GM19324 (cell line): Measurements from ENCODE around the gene ADCY1.

Experiments used
- ATAC-seq: cut with Tn5 transposase; IDR thresholded peaks from one replicate; pipeline ENCODE4 v1.9.1; 2021; ENCODE audit warnings: mild to moderate bottlenecking, moderate library complexity; ENCODE audit not compliant: unreplicated experiment, low FRiP score

The ADCY1 gene

GRCh38 chr7:45689011-45689796 is 115.0 kb downstream of the ADCY1 start:
- no peak for ATAC-seq

- ATAC-seq = no peak
Measured at GRCh38 chr7:45689797-45690761, 115.9 kb downstream of the ADCY1 start.

DNA sequence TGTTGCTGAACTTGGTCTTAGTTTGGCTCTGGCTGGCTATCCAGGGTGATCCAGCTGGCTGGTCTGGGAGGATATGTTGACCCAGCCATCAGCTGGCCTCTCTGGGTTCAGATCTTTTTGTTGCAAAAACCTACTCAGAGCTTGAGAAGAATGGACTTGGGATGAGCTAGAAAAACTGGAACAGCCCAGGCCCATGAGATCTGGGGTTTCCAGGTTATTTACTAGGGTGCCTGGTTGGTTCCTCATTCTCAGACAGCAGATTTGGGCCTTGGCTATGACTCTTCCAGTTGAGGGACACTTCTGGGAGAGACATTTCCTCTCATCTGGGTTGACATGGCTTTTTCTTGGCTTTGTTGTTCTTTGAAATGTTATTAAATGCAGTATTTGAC is 116.6 kb downstream of the ADCY1 start:
- ATAC-seq = no peak

DNA sequence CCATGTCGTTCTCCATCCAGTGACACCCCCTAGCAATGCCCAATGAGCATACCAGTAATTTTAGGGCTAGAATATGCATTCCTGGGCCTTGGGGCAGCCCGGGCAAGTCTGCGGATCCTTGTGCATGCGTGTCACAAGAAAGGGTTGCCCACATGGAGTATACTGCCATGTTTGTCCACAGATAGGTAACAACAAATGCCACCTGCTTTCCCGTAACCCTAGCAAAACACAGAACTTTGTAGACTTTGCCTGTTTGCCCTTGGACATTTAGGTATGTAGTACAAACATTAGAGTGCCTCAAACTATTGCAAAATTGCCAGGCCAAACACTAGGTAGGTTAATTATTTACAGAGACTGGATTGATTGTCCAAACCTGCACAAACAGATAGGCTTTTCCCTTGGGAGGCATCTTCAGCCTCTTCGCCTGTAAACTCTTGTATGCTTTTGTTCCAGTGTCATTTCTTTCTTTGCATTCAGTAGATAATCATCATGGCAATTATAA is 117.0 kb downstream of the ADCY1 start:
- ATAC-seq = no peak

GRCh38 chr7:45692031-45692430 is 117.9 kb downstream of the ADCY1 start:
- no peak for ATAC-seq

DNA sequence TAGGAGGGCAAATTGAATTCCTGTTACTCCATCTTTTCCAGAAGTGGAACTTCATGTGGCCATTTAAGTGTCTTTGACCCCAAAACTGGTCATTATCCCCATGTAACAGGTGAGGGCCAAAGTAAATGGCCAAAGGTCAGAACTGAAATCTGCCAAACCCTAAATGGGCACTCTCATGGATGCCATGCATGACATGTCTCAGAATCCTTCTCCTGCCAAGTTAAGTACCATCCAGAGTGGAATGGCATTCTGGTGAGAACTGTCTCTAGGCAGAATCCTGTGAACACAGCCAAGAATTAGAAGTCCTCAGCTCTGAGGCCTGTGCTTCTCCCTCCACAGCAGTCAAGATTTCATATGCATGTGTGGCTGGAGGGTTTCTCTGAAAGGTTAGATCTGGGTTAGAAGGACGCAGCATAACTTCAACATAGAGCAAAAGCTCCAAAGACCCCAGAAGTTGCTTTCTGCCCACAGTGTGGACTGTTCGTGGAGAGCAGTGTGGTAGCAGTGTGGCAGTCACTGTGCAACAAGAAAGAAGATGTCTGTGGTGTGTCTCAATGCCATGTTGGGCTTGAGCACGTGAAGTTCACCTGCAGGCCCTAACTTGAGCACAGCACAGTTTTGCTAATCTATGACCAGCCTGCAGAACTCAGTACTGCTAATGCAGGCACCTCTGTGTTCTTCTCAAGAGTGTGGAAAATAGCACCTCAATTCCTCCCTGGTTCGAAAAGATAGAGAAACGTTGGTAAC is 121.3 kb downstream of the ADCY1 start:
- ATAC-seq = no peak

DNA sequence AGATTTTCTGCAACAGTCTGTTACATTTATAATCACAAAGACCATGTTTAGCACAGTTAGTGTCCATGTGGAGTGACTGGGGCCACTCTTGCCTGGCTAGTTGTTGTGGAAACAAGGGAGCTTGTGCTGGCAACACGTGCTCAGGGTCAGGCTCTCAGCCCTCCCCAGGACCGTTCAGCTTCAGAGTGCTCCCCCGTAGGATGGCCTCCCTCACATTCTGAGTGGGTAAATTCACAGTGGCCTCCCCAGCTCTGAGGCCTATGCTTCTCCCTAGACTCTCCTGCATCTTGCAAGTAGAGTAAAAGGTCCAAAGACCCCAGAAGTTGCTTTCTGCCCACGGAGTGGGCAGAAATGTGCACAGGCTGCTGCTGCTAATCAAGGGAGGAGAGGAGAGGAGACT is 122.3 kb downstream of the ADCY1 start:
- ATAC-seq = no peak

DNA sequence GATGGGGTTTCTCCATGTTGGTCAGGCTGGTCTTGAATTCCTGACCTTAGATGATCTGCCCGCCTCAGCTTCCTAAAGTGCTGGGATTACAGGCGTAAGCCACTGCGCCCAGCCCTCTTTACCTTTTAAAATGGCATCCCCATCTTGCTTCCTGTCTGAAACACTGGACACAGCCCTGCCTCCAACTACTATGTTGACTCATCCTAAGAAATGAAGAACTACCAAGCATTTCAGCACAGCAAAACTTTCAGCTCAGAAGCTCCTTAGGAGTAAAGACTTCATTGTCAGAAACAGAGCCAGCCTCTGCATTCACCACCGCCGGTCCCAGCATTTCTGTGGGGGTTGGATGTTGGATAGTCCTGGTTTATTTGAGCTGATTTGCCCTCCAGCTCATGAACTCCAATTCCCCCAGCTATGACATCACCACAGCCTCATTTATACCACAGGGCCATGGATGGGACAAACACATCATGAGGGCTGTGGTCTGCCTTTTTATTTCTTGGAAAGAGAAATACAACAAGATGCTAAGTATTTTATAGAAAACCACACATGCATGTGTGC is 123.5 kb downstream of the ADCY1 start:
- no peak for ATAC-seq

GRCh38 chr7:45698303-45699014 is 124.3 kb downstream of the ADCY1 start:
- no peak for ATAC-seq

GRCh38 chr7:45699015-45699309 is 124.8 kb downstream of the ADCY1 start:
- ATAC-seq = no peak

DNA sequence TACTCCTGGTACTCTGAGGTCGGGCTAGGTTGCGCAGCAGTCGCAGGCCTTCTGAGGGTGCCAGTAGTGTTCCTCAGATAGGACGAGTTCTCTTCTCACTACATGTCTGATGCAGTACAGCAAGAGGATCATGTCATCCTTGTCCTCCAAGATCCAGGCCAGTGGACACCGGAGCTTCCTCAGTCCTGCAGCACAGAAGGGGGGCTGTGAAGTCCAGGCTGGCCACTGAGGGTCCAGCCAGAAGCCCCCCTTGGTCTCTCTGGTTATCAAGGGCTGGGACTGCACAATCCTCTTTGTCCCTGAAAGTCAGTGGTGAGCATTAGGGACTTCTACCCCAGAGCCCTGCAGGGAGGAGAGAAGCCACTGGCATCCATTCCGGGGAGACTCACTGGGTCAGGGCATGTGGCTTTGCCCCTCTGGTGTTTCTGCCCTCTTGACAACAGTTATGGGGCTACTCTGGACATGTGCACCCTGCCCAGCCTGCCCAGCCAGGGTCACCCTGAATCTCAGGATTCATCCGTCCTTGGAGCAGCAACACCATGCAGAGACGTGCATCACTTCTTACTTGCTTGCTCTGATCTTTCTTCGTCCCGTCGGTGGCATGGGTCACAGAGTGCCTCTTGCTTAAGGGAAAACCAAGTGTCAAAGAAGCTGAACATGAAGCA is 125.7 kb downstream of the ADCY1 start:
- ATAC-seq = no peak

DNA sequence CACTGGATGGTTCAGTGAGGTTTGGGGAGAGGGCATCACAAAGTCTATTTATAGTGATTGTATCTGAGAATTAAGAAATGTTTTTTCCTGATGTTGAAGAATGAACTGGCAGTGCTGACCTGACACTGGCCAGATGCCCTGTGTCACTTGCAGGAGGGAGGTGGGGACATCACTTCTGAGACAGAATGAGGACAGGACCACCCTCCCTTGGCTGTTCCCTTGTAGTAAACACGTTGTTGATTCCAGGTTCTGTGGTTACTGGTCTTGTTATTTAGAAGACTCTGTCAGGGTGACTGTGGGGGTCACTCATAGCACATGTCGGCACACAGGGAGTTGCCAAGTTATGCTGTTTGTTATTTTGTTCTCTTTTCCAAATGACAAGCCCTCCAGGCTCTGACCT is 126.4 kb downstream of the ADCY1 start:
- no peak for ATAC-seq

GRCh38 chr7:45701701-45702510 is 127.7 kb downstream of the ADCY1 start:
- no peak for ATAC-seq

DNA sequence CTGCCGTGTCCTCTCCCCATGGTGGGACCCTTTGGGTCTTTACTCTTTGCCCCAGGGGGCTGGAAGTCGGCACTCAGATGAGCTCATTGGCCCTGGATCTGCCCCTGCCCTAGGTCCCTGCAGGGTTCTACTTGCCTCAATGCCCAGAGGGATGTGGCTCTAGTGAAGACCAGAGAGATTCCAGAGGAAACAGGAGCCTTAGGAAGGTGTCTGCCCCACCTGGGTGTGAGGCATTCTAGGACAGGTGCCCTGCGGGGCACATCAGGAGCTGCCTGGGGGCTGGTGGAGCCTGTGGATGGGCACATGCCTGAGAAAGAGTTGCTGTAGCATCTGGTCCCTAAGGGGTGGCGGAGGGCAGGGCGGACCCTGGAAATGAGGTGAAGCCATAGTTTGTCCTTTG is 128.6 kb downstream of the ADCY1 start:
- no peak for ATAC-seq

GRCh38 chr7:45703373-45703821 is 129.2 kb downstream of the ADCY1 start:
- no peak for ATAC-seq

DNA sequence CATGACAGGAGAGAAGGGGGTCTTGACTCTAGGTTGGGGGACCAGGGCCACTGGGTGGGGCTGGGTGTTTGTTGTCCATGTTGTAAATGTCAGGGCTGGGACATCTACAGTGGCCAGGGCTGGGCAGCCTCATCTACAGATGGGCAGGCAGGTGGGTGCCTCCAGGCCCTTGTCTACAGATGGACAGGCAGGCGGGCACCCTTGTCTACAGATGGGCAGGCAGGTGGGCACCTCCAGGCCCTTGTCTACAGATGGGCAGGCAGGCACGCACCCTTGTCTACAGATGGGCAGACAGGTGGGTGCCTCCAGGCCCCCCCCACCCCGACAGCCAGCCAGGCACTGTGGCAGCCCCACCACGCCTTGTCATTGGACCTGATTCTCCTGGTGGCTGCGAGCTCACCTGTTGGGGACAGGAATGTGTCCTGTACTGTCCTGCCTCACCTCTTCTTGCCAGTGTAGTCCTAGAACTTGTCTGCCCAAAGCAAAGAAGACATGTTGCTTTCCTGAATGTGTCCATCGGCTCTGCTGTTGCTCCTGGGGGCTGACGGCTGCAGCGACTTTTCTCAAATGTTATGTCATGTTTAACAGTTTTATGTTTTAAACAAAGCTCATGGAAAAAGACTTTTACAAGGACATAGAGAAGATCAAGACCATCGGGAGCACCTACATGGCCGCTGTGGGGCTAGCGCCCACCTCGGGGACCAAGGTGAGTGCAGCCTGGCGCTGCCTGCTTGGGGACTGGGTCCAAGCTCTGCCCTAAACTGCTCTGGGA is 129.9 kb downstream of the ADCY1 start:
- ATAC-seq = no peak

- no peak for ATAC-seq
Measured at GRCh38 chr7:45704683-45705016, 130.5 kb downstream of the ADCY1 start.
